A549 (cell line): Measurements from ENCODE around the gene DUSP3. TPM values are rescaled to one million over a fixed set of nuclear protein-coding genes. Genes with fewer than 3 reads are reported as not detected.

Experiments used
- ATAC-seq, 2 experiments: fragments of 200-7000 bp in 1 of 2; fragments of >200 bp in 1 of 2; cut with Nextera tagmentation in 1 of 2; cut with Tn5 transposase in 1 of 2; 3 replicates each; pipeline versions ENCODE4 v1.8.0 to v1.9.1; 2018 to 2020; ENCODE audit warnings: mild to moderate bottlenecking in 1 of 2, moderate library complexity in 1 of 2
- CTCF ChIA-PET: fragments of 300-600 bp; sonication (Branson Sonifier 250); formaldehyde crosslinking; extraction: SDS; loops from one replicate; lab custom pipeline; 2021; ENCODE audit warnings: antibody characterized with exemption, inconsistent platforms; lab: Yijun Ruan, JAX
- POLR2A ChIA-PET: fragments of 350-600 bp; formaldehyde crosslinking; extraction: SDS; loops from one replicate; lab custom pipeline; 2021; ENCODE audit warnings: antibody characterized with exemption, inconsistent platforms; lab: Yijun Ruan, JAX
- DNase-seq, 2 experiments: peaks; one replicate each; pipeline versions ENCODE4 v3.0.0 to v3.0.0-alpha.2; 2011 to 2016; ENCODE audit warnings: low read depth in 1 of 2, low spot score in 1 of 2
- FAIRE-seq: peaks from 2 replicates; lab custom pipeline; 2011; peaks lifted over from hg19 to GRCh38; lab: Jason Lieb, UNC
- H3K27ac ChIP-seq, 2 experiments: fragments of >200 bp; sonication (Bioruptor Twin); formaldehyde crosslinking; 3 replicates each; pipeline ENCODE4 v1.5.1; 2016 to 2017
- H3K4me1 ChIP-seq: fragments of >200 bp; sonication (Bioruptor Twin); formaldehyde crosslinking; 3 replicates; pipeline ENCODE4 v1.6.1; 2016
- H3K4me2 ChIP-seq: fragments of >200 bp; sonication (Bioruptor Twin); formaldehyde crosslinking; 3 replicates; pipeline ENCODE4 v1.6.1; 2016
- H3K4me3 ChIP-seq: fragments of >200 bp; sonication (Bioruptor Twin); formaldehyde crosslinking; 3 replicates; pipeline ENCODE4 v1.5.1; 2016
- H3K9me3 ChIP-seq: fragments of >200 bp; sonication (Bioruptor Twin); formaldehyde crosslinking; 3 replicates; pipeline ENCODE4 v1.6.1; 2016
- CBX8 ChIP-seq: fragments of 200-600 bp; sonication (generic); IDR thresholded peaks from 2 replicates; pipeline ENCODE4 v1.6.1; 2016
- CHD4 ChIP-seq: fragments of 200-600 bp; sonication (generic); IDR thresholded peaks from 2 replicates; pipeline ENCODE4 v1.6.1; 2016; ENCODE audit warnings: antibody characterized with exemption, mild to moderate bottlenecking, borderline replicate concordance
- EHMT2 ChIP-seq: fragments of 200-600 bp; sonication (generic); IDR thresholded peaks from 2 replicates; pipeline ENCODE4 v1.6.1; 2016; ENCODE audit warnings: antibody characterized with exemption, low read depth, mild to moderate bottlenecking, moderate library complexity
- HDAC2 ChIP-seq: fragments of 200-600 bp; sonication (generic); IDR thresholded peaks from 2 replicates; pipeline ENCODE4 v1.6.1; 2016
- HOXB13 ChIP-seq: fragments of 250-450 bp; sonication (Bioruptor Pico); IDR thresholded peaks from 2 replicates; pipeline ENCODE4 v1.5.0; 2020; ENCODE audit warnings: low read depth, mild to moderate bottlenecking, moderate library complexity
- KDM5A ChIP-seq: fragments of 200-600 bp; sonication (generic); IDR thresholded peaks from 2 replicates; pipeline ENCODE4 v1.6.1; 2016; ENCODE audit warnings: antibody characterized with exemption, mild to moderate bottlenecking
- MAZ ChIP-seq: fragments of 150-350 bp; IDR thresholded peaks from 2 replicates; pipeline ENCODE4 v1.6.1; 2014; ENCODE audit warnings: antibody characterized with exemption, low read depth, low read length, borderline replicate concordance
- MYC ChIP-seq: IDR thresholded peaks from 2 replicates; pipeline ENCODE4 v1.6.1; 2012; ENCODE audit warnings: mild to moderate bottlenecking, inconsistent platforms, low read length, improper control_type of control experiment, borderline replicate concordance
- NFE2L2 ChIP-seq: fragments of 150-350 bp; conservative IDR thresholded peaks from 2 replicates; pipeline ENCODE4 v1.6.1; 2014; ENCODE audit warnings: low read length
- PBX3 ChIP-seq: IDR thresholded peaks from 2 replicates; pipeline ENCODE4 v1.6.1; 2012
- POLR2AphosphoS2 ChIP-seq: conservative IDR thresholded peaks from 2 replicates; pipeline ENCODE4 v1.6.1; 2012; ENCODE audit warnings: low read length, improper control_type of control experiment, inconsistent platforms
- RAD21 ChIP-seq, 2 experiments: fragments of >200 bp in 1 of 2; sonication (Bioruptor Twin) in 1 of 2; formaldehyde crosslinking in 1 of 2; IDR thresholded peaks in 1 of 2; conservative IDR thresholded peaks in 1 of 2; 2 replicates in 1 of 2; 3 replicates in 1 of 2; pipeline ENCODE4 v1.6.1; 2012 to 2018; ENCODE audit warnings: inconsistent platforms in 1 of 2
- RARB ChIP-seq: fragments of 250-450 bp; sonication (Bioruptor Pico); IDR thresholded peaks from 2 replicates; pipeline ENCODE4 v1.8.0; 2021; ENCODE audit warnings: mild to moderate bottlenecking, moderate library complexity
- RNF2 ChIP-seq: fragments of 200-600 bp; sonication (generic); IDR thresholded peaks from 2 replicates; pipeline ENCODE4 v1.6.1; 2016; ENCODE audit warnings: low read depth, mild to moderate bottlenecking, antibody characterized with exemption, moderate library complexity, borderline replicate concordance
- SMC3 ChIP-seq: fragments of >200 bp; sonication (Bioruptor Twin); formaldehyde crosslinking; IDR thresholded peaks from 3 replicates; pipeline ENCODE4 v1.6.1; 2018; ENCODE audit warnings: inconsistent platforms
- TFCP2L1 ChIP-seq: fragments of 250-450 bp; sonication (Bioruptor Pico); IDR thresholded peaks from 2 replicates; pipeline ENCODE4 v1.5.0; 2021; ENCODE audit warnings: mild to moderate bottlenecking
- ZSCAN20 ChIP-seq: fragments of 250-450 bp; sonication (Bioruptor Pico); IDR thresholded peaks from 2 replicates; pipeline ENCODE4 v1.8.0; 2022; ENCODE audit warnings: mild to moderate bottlenecking, moderate library complexity
- WGBS: methylation state at CpG from one replicate; pipeline ENCODE4 v1.1.6; 2017; ENCODE audit errors: missing lambda C conversion rate; 5-methylcytosine and 5-hydroxymethylcytosine counted together
- polyA plus RNA-seq, 4 experiments: library from polyadenylated mRNA; depleted of rRNA in 3 of 4; stranded (reverse); fragments of >200 nt; fragmentation: RNase III in 1 of 4; extraction: RNeasy Plus Mini Kit Qiagen cat#74134 plus additional on column Dnase treatment in 1 of 4; gene quantifications; 2 replicates in 3 of 4; 3 replicates in 1 of 4; pipeline ENCODE4 v1.2.3, GENCODE V29; 2011 to 2017

DUSP3 gene
- polyA plus RNA-seq, 2 of the 4 experiments (the other 2 are of a cell fraction), result 60.0 to 62.2 TPM

- ChIA-PET CTCF (interaction anchor here (1.0 to 2.5 kb wide), 3 partner anchors 8 to 192 kb away, joined by 4 to 34 read pairs (median 8); no protein-coding TSS in a partner anchor), POLR2A (no interaction called here)
- 94% methylated on average over 7 of the region's 7 CpGs for whole genome bisulfite sequencing
- Histone ChIP-seq H3K4me2 (no peak overlapping the region), H3K4me1 (peaks cover 18% of the 10 kb centered on the region), H3K9me3 (no peaks in the 10 kb centered on the region), H3K27ac (no peak overlapping the region), H3K4me3 (no peak overlapping the region)
- no peak for DNase-seq
- TF ChIP-seq NFE2L2, result no peak
- no peak for TF ChIP-seq MYC
- TF ChIP-seq CHD4, result no peak
- ATAC-seq, result peak in 1 of 2 experiments; percentile 6; a peak in 1 of 6 replicates
- no peak for FAIRE-seq
Measured at GRCh38 chr17:43768943-43769342, 9.8 kb downstream of the DUSP3 start.

- Histone ChIP-seq H3K4me1 (peaks cover 15% of the 10 kb centered on the region), H3K4me3 (no peak overlapping the region), H3K9me3 (no peaks in the 10 kb centered on the region), H3K27ac (no peak overlapping the region), H3K4me2 (no peak overlapping the region)
- POLR2A ChIA-PET, result interaction anchor here (2.9 kb wide), 1 partner anchor 10 kb away, joined by 11 read pairs; the partner anchor contains the start of gene DUSP3
- CTCF ChIA-PET, result interaction anchor here (2.0 to 13.9 kb wide), 5 partner anchors 11 to 191 kb away, joined by 9 to 220 read pairs (median 25); partner anchors contain the start of genes CD300LG, CFAP97D1 and SOST
- no peak for ATAC-seq
- no peak for DNase-seq
- WGBS, result 91% methylated on average over 9 of the region's 9 CpGs
- no peak for TF ChIP-seq RARB (CRISPR knock-in tag)
- no peak for TF ChIP-seq RNF2
- no peak for FAIRE-seq
Measured at GRCh38 chr17:43768382-43768781, 10.4 kb downstream of the DUSP3 start.

- H3K27ac ChIP-seq, result no peak overlapping the region
- no peak overlapping the region for H3K4me3 ChIP-seq
- H3K4me2 ChIP-seq, result no peak overlapping the region
- DNase-seq (no peak), FAIRE-seq (no peak), ATAC-seq (peak in 1 of 2 experiments; percentile 25; a peak in 1 of 6 replicates)
- H3K4me1 ChIP-seq, result peaks cover 8% of the 10 kb centered on the region
- H3K9me3 ChIP-seq, result no peaks in the 10 kb centered on the region
- ChIA-PET CTCF (interaction anchor here (0.7 to 13.9 kb wide), 31 partner anchors 8 to 349 kb away, joined by 3 to 220 read pairs (median 4); partner anchors contain the start of genes CD300LG, CFAP97D1, DUSP3 and SOST), POLR2A (interaction anchor here (1.0 to 2.9 kb wide), 3 partner anchors 11 to 78 kb away, joined by 3 to 11 read pairs (median 3); partner anchors contain the start of gene DUSP3)
- TF ChIP-seq MAZ, result no peak
- TF ChIP-seq HOXB13 (CRISPR knock-in tag), result no peak
- no peak for TF ChIP-seq PBX3
- TF ChIP-seq HDAC2, result no peak
- TF ChIP-seq SMC3, result no peak
- no peak for TF ChIP-seq TFCP2L1 (CRISPR knock-in tag)
- WGBS, result 74% methylated on average over 5 of the region's 5 CpGs
Measured at GRCh38 chr17:43767713-43768059, 11.1 kb downstream of the DUSP3 start.

- CTCF ChIA-PET, result interaction anchor here (0.6 to 13.9 kb wide), 42 partner anchors 8 to 366 kb away, joined by 3 to 220 read pairs (median 5); partner anchors contain the start of genes CD300LG, CFAP97D1, DUSP3 and SOST
- Histone ChIP-seq H3K27ac (no peak overlapping the region), H3K4me2 (no peak overlapping the region), H3K9me3 (no peaks in the 10 kb centered on the region), H3K4me3 (no peak overlapping the region), H3K4me1 (peaks cover 3% of the 10 kb centered on the region)
- ATAC-seq (peak; percentile 9 to 13; a peak in 3 of 6 replicates), FAIRE-seq (no peak), DNase-seq (no peak)
- TF ChIP-seq EHMT2, result no peak
- no peak for TF ChIP-seq ZSCAN20 (CRISPR knock-in tag)
- TF ChIP-seq POLR2AphosphoS2, result peak; percentile 64; the same call in 1 of the 2 replicates
- TF ChIP-seq HDAC2, result no peak
- TF ChIP-seq KDM5A, result no peak
- no peak for TF ChIP-seq RAD21 (conservative IDR thresholded peaks at IDR 0.05 in 1 of 2, IDR thresholded peaks at IDR 0.05 in 1 of 2)
- TF ChIP-seq CBX8, result no peak
- 75% methylated on average over 6 of the region's 6 CpGs for WGBS
- POLR2A ChIA-PET, result interaction anchor here (1.0 to 2.9 kb wide), 3 partner anchors 12 to 79 kb away, joined by 3 to 11 read pairs (median 3); partner anchors contain the start of gene DUSP3
Measured at GRCh38 chr17:43767053-43767712, 11.6 kb downstream of the DUSP3 start.
